Liver (tissue), 9 donors: ENCODE measurements around the gene RTN4. TPM values are rescaled to one million over a fixed set of nuclear protein-coding genes. Genes with fewer than 3 reads are reported as not detected.

Source experiments
- DNase-seq: peaks from one replicate; pipeline ENCODE4 v3.0.0-alpha.2; 2017; ENCODE audit warnings: low spot score
- H3K27ac ChIP-seq, 2 donors: one replicate each; pipeline ENCODE4 v1.7.0; 2013; ENCODE audit warnings: inconsistent platforms in 2 of 2, low read length in 2 of 2, control low read depth in 1 of 2, low read depth in 1 of 2, mild to moderate bottlenecking in 1 of 2
- H3K27me3 ChIP-seq, 4 donors: one replicate each; pipeline versions ENCODE4 v1.6.1 to v1.7.0; 2013; ENCODE audit warnings: low read length in 3 of 4, inconsistent platforms in 1 of 4, mild to moderate bottlenecking in 1 of 4, moderate library complexity in 1 of 4; ENCODE audit not compliant: control insufficient read depth in 4 of 4, insufficient read depth in 4 of 4
- H3K36me3 ChIP-seq, 4 donors: one replicate each; pipeline versions ENCODE4 v1.6.1 to v1.7.0; 2013; ENCODE audit warnings: low read length in 3 of 4, mild to moderate bottlenecking in 3 of 4, low read depth in 1 of 4, moderate library complexity in 1 of 4; ENCODE audit not compliant: control insufficient read depth in 4 of 4, insufficient read depth in 3 of 4
- H3K4me1 ChIP-seq, 4 donors: one replicate each; pipeline versions ENCODE4 v1.6.1 to v1.7.0; 2013; ENCODE audit warnings: low read length in 3 of 4, mild to moderate bottlenecking in 3 of 4, moderate library complexity in 1 of 4; ENCODE audit not compliant: control insufficient read depth in 4 of 4, insufficient read depth in 4 of 4
- H3K4me3 ChIP-seq, 3 donors: one replicate each; pipeline versions ENCODE4 v1.6.1 to v1.7.0; 2013; ENCODE audit warnings: low read length in 3 of 3, control low read depth in 1 of 3, low read depth in 1 of 3, mild to moderate bottlenecking in 1 of 3
- H3K9ac ChIP-seq, 2 donors: one replicate each; pipeline ENCODE4 v1.7.0; 2013; ENCODE audit warnings: low read length in 2 of 2, mild to moderate bottlenecking in 2 of 2, moderate library complexity in 2 of 2, control low read depth in 1 of 2, low read depth in 1 of 2
- H3K9me3 ChIP-seq, 4 donors: one replicate each; pipeline versions ENCODE4 v1.6.1 to v1.7.0; 2013; ENCODE audit warnings: low read length in 3 of 4; ENCODE audit not compliant: control insufficient read depth in 4 of 4
- FOXA1 ChIP-seq: IDR thresholded peaks from 2 replicates; pipeline ENCODE4 v1.6.1; 2016; ENCODE audit warnings: antibody characterized with exemption
- FOXA2 ChIP-seq: IDR thresholded peaks from 2 replicates; pipeline ENCODE4 v1.6.1; 2016; ENCODE audit warnings: antibody characterized with exemption
- GABPA ChIP-seq, 2 donors: IDR thresholded peaks in 1 of 2; conservative IDR thresholded peaks in 1 of 2; 2 replicates each; pipeline ENCODE4 v1.6.1; 2016; ENCODE audit warnings: antibody characterized with exemption in 2 of 2, mild to moderate bottlenecking in 1 of 2, moderate library complexity in 1 of 2
- HNF4G ChIP-seq: IDR thresholded peaks from 2 replicates; pipeline ENCODE4 v1.6.1; 2016; ENCODE audit warnings: antibody characterized with exemption
- JUND ChIP-seq, 2 donors: IDR thresholded peaks; 2 replicates each; pipeline ENCODE4 v1.6.1; 2016; ENCODE audit warnings: antibody characterized with exemption in 2 of 2
- NR2F2 ChIP-seq: IDR thresholded peaks from 2 replicates; pipeline ENCODE4 v1.6.1; 2016; ENCODE audit warnings: antibody characterized with exemption
- RAD21 ChIP-seq, 2 donors: IDR thresholded peaks; 2 replicates each; pipeline ENCODE4 v1.6.1; 2016; ENCODE audit warnings: antibody characterized with exemption in 2 of 2, mild to moderate bottlenecking in 2 of 2
- RXRA ChIP-seq, 2 donors: IDR thresholded peaks; 2 replicates each; pipeline ENCODE4 v1.6.1; 2017 to 2018; ENCODE audit warnings: antibody characterized with exemption in 2 of 2, mild to moderate bottlenecking in 1 of 2
- SP1 ChIP-seq: IDR thresholded peaks from 2 replicates; pipeline ENCODE4 v1.6.1; 2018; ENCODE audit warnings: antibody characterized with exemption, mild to moderate bottlenecking
- TAF1 ChIP-seq: conservative IDR thresholded peaks from 2 replicates; pipeline ENCODE4 v1.6.1; 2016; ENCODE audit warnings: antibody characterized with exemption, mild to moderate bottlenecking
- YY1 ChIP-seq: IDR thresholded peaks from 2 replicates; pipeline ENCODE4 v1.6.1; 2016; ENCODE audit warnings: antibody characterized with exemption, mild to moderate bottlenecking
- ZBTB33 ChIP-seq: IDR thresholded peaks from 2 replicates; pipeline ENCODE4 v1.6.1; 2016; ENCODE audit warnings: antibody characterized with exemption
- WGBS: extraction: QIAGEN DNeasy Blood & Tissue Kit; methylation state at CpG from one replicate; pipeline ENCODE4 v1.1.7; 2013; 5-methylcytosine and 5-hydroxymethylcytosine counted together
- polyA plus RNA-seq, 2 donors: library from polyadenylated mRNA; stranded (reverse) in 1 of 2; unstranded in 1 of 2; fragments of 200-250 nt in 1 of 2; fragments of >200 nt in 1 of 2; fragmentation: Nextera tagmentation in 1 of 2; extraction: Ambion mirVana in 1 of 2; gene quantifications; one replicate each; pipeline versions ENCODE4 v1.2.1 to v1.2.3, GENCODE V29; 2013 to 2015
- total RNA-seq, 2 donors: library from RNA; depleted of rRNA; stranded (reverse); fragments of >200 nt; gene quantifications; one replicate each; pipeline ENCODE4 v1.2.3, GENCODE V29; 2014
- TF ChIP-seq, protein P1 (sequence below): IDR thresholded peaks from 2 replicates; pipeline ENCODE4 v1.6.1; 2016; ENCODE audit warnings: antibody characterized with exemption, mild to moderate bottlenecking
- TF ChIP-seq, protein P2 (sequence below): IDR thresholded peaks from 2 replicates; pipeline ENCODE4 v1.6.1; 2016; ENCODE audit warnings: antibody characterized with exemption
- donor health status: healthy.
- donor health status: healthy.
- donor health status: healthy.
- donor health status: healthy.
- donor health status: healthy.

Gene RTN4
- total and polyA plus RNA-seq, 4 donors, result 73.5 to 348 (median 151) TPM

GRCh38 chr2:54966165-54966832, 84.0 kb downstream of the RTN4 start (continued):
- TF ChIP-seq, protein P1, sequence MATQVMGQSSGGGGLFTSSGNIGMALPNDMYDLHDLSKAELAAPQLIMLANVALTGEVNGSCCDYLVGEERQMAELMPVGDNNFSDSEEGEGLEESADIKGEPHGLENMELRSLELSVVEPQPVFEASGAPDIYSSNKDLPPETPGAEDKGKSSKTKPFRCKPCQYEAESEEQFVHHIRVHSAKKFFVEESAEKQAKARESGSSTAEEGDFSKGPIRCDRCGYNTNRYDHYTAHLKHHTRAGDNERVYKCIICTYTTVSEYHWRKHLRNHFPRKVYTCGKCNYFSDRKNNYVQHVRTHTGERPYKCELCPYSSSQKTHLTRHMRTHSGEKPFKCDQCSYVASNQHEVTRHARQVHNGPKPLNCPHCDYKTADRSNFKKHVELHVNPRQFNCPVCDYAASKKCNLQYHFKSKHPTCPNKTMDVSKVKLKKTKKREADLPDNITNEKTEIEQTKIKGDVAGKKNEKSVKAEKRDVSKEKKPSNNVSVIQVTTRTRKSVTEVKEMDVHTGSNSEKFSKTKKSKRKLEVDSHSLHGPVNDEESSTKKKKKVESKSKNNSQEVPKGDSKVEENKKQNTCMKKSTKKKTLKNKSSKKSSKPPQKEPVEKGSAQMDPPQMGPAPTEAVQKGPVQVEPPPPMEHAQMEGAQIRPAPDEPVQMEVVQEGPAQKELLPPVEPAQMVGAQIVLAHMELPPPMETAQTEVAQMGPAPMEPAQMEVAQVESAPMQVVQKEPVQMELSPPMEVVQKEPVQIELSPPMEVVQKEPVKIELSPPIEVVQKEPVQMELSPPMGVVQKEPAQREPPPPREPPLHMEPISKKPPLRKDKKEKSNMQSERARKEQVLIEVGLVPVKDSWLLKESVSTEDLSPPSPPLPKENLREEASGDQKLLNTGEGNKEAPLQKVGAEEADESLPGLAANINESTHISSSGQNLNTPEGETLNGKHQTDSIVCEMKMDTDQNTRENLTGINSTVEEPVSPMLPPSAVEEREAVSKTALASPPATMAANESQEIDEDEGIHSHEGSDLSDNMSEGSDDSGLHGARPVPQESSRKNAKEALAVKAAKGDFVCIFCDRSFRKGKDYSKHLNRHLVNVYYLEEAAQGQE, result no peak
- no peak for TF ChIP-seq FOXA2
- TF ChIP-seq RAD21 (IDR thresholded peaks at IDR 0.05), result no peak

DNA sequence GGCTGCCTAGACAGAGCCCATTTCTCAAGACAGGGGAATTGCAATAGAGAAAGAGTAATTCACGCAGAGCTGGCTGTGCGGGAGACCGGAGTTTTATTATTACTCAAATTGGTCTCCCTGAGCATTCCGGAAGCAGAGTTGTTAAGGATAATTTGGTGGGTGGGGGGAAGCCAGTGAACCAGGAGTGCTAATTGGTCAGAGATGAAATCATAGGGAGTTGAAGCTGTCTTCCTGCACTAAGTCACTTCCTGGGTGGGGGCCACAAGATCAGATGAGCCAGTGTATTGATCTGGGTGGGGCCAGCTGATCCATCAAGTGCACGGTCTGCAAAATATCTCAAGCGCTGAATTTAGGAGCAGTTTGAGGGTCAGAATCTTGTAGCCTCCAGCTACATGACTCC, 84.8 kb downstream of the RTN4 start:
- H3K27me3 ChIP-seq, result no peaks in the 10 kb centered on the region
- no peak overlapping the region for H3K4me3 ChIP-seq
- WGBS, result 96% methylated on average over 6 of the region's 6 CpGs
- H3K36me3 ChIP-seq, result peaks cover 0 to 4% (median 0%) of the 10 kb centered on the region in 4 donors
- H3K4me1 ChIP-seq, result no peaks in the 10 kb centered on the region
- TF ChIP-seq NR2F2 (no peak), FOXA1 (no peak), TAF1 (no peak), RAD21 (IDR thresholded peaks at IDR 0.05) (no peak), GABPA (IDR thresholded peaks at IDR 0.05 in 1 of 2, conservative IDR thresholded peaks at IDR 0.05 in 1 of 2) (no peak), SP1 (no peak), FOXA2 (no peak), HNF4G (no peak), ZBTB33 (no peak), JUND (IDR thresholded peaks at IDR 0.05) (no peak), YY1 (no peak), RXRA (IDR thresholded peaks at IDR 0.05) (no peak)
- TF ChIP-seq, protein P1, result no peak
- TF ChIP-seq, protein P2, sequence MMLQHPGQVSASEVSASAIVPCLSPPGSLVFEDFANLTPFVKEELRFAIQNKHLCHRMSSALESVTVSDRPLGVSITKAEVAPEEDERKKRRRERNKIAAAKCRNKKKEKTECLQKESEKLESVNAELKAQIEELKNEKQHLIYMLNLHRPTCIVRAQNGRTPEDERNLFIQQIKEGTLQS, result no peak
- no peaks in the 10 kb centered on the region for H3K9me3 ChIP-seq
- DNase-seq, result no peak
- no peak overlapping the region for H3K9ac ChIP-seq
- H3K27ac ChIP-seq, result no peak overlapping the region
